GM12892 (cell line): Measurements from ENCODE around the gene EPHB1.

Source experiments
- POLR2A ChIP-seq: IDR thresholded peaks from 2 replicates; pipeline ENCODE4 v1.6.1; 2011; ENCODE audit warnings: low read depth, low read length, control low read depth
- POLR2AphosphoS5 ChIP-seq: IDR thresholded peaks from 2 replicates; pipeline ENCODE4 v1.6.1; 2011; ENCODE audit warnings: low read depth, low read length, control low read depth
- TAF1 ChIP-seq: IDR thresholded peaks from 2 replicates; pipeline ENCODE4 v1.6.1; 2011; ENCODE audit warnings: low read depth, mild to moderate bottlenecking, control low read depth, low read length, borderline replicate concordance

GRCh38 chr3:134927599-134927998 lies 132.5 kb downstream of the EPHB1 start:
- no peak for TF ChIP-seq POLR2A
- no peak for TF ChIP-seq TAF1
- TF ChIP-seq POLR2AphosphoS5 = no peak
